Endodermal cell (in vitro differentiated cells): ENCODE data around the gene ME3. TPM values are rescaled to one million over a fixed set of nuclear protein-coding genes. Genes with fewer than 3 reads are reported as not detected.

Experiments
- DNase-seq: peaks from one replicate; pipeline ENCODE4 v3.0.0-alpha.2; 2017
- H3K27ac ChIP-seq: 2 replicates; pipeline ENCODE4 v1.5.1; 2013; ENCODE audit warnings: mild to moderate bottlenecking, low read depth, low read length, moderate library complexity
- H3K27me3 ChIP-seq: 2 replicates; pipeline ENCODE4 v1.6.1; 2013; ENCODE audit warnings: mild to moderate bottlenecking, low read length, moderate library complexity; ENCODE audit not compliant: insufficient read depth, control insufficient read depth, poor library complexity, severe bottlenecking
- H3K36me3 ChIP-seq: 2 replicates; pipeline ENCODE4 v1.7.0; 2013; ENCODE audit warnings: mild to moderate bottlenecking, low read length, moderate library complexity; ENCODE audit not compliant: control insufficient read depth, insufficient read depth
- H3K4me1 ChIP-seq: one replicate; pipeline ENCODE4 v1.7.0; 2013; ENCODE audit warnings: low read length; ENCODE audit not compliant: control insufficient read depth, insufficient read depth
- H3K4me3 ChIP-seq: 2 replicates; pipeline ENCODE4 v1.5.1; 2013; ENCODE audit warnings: mild to moderate bottlenecking, low read length, moderate library complexity
- H3K9ac ChIP-seq: 2 replicates; pipeline ENCODE4 v1.6.1; 2013; ENCODE audit warnings: mild to moderate bottlenecking, low read length, moderate library complexity; ENCODE audit not compliant: poor library complexity, severe bottlenecking; ENCODE audit errors: extremely low read depth
- H3K9me3 ChIP-seq: 2 replicates; pipeline ENCODE4 v1.6.1; 2013; ENCODE audit warnings: mild to moderate bottlenecking, low read length, moderate library complexity; ENCODE audit not compliant: control insufficient read depth
- H3K27ac Mint-ChIP-seq: 2 replicates; pipeline ENCODE4 v1.8.0; 2020; ENCODE audit warnings: mixed read lengths
- H3K27me3 Mint-ChIP-seq: 2 replicates; pipeline ENCODE4 v1.8.0; 2021; ENCODE audit warnings: mild to moderate bottlenecking, mixed read lengths; ENCODE audit not compliant: insufficient read depth
- H3K36me3 Mint-ChIP-seq: 2 replicates; pipeline ENCODE4 v1.8.0; 2020; ENCODE audit warnings: low read depth, mixed read lengths
- H3K4me1 Mint-ChIP-seq: 2 replicates; pipeline ENCODE4 v1.8.0; 2020; ENCODE audit warnings: mixed read lengths
- H3K4me3 Mint-ChIP-seq: 2 replicates; pipeline ENCODE4 v1.8.0; 2020; ENCODE audit warnings: mild to moderate bottlenecking, moderate library complexity, mixed read lengths
- H3K9me3 Mint-ChIP-seq: 2 replicates; pipeline ENCODE4 v1.8.0; 2020; ENCODE audit warnings: mild to moderate bottlenecking, mixed read lengths
- WGBS, 2 experiments: methylation state at CpG; one replicate each; pipeline versions ENCODE4 v1.1.5 to v1.1.7; 2013; ENCODE audit warnings: missing lambda C conversion rate in 2 of 2, mixed read lengths in 1 of 2; ENCODE audit not compliant: insufficient coverage in 1 of 2, insufficient read length in 1 of 2; 5-methylcytosine and 5-hydroxymethylcytosine counted together
- total RNA-seq, 2 donors: library from RNA; stranded (reverse); fragmentation: NEBNext Ultra II Directional in 1 of 2; extraction: Animal tissue kit (Norgen Biotek cat#: 25700) in 1 of 2; gene quantifications; 2 replicates in 1 of 2; 3 replicates in 1 of 2; pipeline ENCODE4 v1.2.1, GENCODE V29; 2021
- TF ChIP-seq, protein P1 (sequence below): fragments of 200-600 bp; sonication (generic); conservative IDR thresholded peaks from 2 replicates; pipeline ENCODE4 v1.5.0; 2021; ENCODE audit warnings: antibody characterized with exemption, mild to moderate bottlenecking

ME3 gene
- total RNA-seq, 2 donors from 2014 or later = 1.2 to 1.3 TPM

- TF ChIP-seq, protein P1, sequence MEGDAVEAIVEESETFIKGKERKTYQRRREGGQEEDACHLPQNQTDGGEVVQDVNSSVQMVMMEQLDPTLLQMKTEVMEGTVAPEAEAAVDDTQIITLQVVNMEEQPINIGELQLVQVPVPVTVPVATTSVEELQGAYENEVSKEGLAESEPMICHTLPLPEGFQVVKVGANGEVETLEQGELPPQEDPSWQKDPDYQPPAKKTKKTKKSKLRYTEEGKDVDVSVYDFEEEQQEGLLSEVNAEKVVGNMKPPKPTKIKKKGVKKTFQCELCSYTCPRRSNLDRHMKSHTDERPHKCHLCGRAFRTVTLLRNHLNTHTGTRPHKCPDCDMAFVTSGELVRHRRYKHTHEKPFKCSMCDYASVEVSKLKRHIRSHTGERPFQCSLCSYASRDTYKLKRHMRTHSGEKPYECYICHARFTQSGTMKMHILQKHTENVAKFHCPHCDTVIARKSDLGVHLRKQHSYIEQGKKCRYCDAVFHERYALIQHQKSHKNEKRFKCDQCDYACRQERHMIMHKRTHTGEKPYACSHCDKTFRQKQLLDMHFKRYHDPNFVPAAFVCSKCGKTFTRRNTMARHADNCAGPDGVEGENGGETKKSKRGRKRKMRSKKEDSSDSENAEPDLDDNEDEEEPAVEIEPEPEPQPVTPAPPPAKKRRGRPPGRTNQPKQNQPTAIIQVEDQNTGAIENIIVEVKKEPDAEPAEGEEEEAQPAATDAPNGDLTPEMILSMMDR = no peak
- WGBS, 2 experiments = 97 to 100% methylated on average over 2 of the region's 2 CpGs
- Histone ChIP-seq H3K9me3 (peaks cover 4% of the 10 kb centered on the region), H3K27me3 (peaks cover 28% of the 10 kb centered on the region), H3K9ac (no peak overlapping the region), H3K4me1 (peaks cover 7% of the 10 kb centered on the region), H3K36me3 (no peaks in the 10 kb centered on the region), H3K4me3 (no peak overlapping the region), H3K27ac (no peak overlapping the region)
- no peaks in the 10 kb centered on the region for H3K36me3 Mint-ChIP-seq
- H3K9me3 Mint-ChIP-seq = peaks cover under 1% of the 10 kb centered on the region
- no peak for DNase-seq
- peaks cover 16% of the 10 kb centered on the region for H3K27me3 Mint-ChIP-seq
- no peak overlapping the region for H3K4me3 Mint-ChIP-seq
- H3K27ac Mint-ChIP-seq = no peak overlapping the region
- peaks cover 39% of the 10 kb centered on the region for H3K4me1 Mint-ChIP-seq
These were observed 32.3 kb upstream of the ME3 start for GRCh38 chr11:86704710-86705109.

DNA sequence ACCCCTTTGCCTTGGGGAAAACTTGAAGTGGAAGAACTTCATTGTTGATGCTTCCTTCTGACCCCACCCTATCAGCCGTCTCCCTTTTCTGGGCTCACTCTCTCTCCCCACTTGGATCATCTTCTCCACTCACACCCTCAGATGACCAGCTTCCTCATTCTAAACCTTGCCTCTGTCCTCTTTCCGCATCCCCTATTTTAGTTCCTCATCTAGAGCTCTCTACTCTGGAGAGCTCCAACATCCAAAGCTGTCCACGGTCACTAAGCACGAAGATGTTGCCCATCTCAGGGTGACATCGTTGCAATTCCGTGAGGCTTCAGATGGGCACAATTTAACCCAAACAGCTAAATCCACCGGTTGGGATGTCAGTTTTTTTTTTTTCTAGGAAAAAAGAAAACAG lies 31.6 kb upstream of the ME3 start:
- H3K4me3 Mint-ChIP-seq = no peak overlapping the region
- TF ChIP-seq, protein P1 = no peak
- Histone ChIP-seq H3K27me3 (peaks cover 28% of the 10 kb centered on the region), H3K9ac (no peak overlapping the region), H3K4me1 (peaks cover 10% of the 10 kb centered on the region), H3K27ac (no peak overlapping the region), H3K4me3 (no peak overlapping the region), H3K36me3 (no peaks in the 10 kb centered on the region), H3K9me3 (no peaks in the 10 kb centered on the region)
- H3K36me3 Mint-ChIP-seq = no peaks in the 10 kb centered on the region
- H3K27ac Mint-ChIP-seq = no peak overlapping the region
- 77 to 96% methylated on average over 5 to 7 of the region's 7 CpGs for WGBS, 2 experiments
- peaks cover 16% of the 10 kb centered on the region for H3K27me3 Mint-ChIP-seq
- peaks cover 47% of the 10 kb centered on the region for H3K4me1 Mint-ChIP-seq
- no peak for DNase-seq
- H3K9me3 Mint-ChIP-seq = no peaks in the 10 kb centered on the region

GRCh38 chr11:86702220-86702983 lies 30.0 kb upstream of the ME3 start:
- Mint-ChIP-seq H3K4me1 (peaks cover 55% of the 10 kb centered on the region), H3K27ac (no peak overlapping the region)
- no peak overlapping the region for H3K27ac ChIP-seq

More at GRCh38 chr11:86702220-86702983, 30.0 kb upstream of the ME3 start:
- no peak overlapping the region for H3K9ac ChIP-seq
- no peak overlapping the region for H3K4me3 Mint-ChIP-seq
- no peaks in the 10 kb centered on the region for H3K36me3 Mint-ChIP-seq
- peaks cover 16% of the 10 kb centered on the region for H3K27me3 Mint-ChIP-seq
- TF ChIP-seq, protein P1 = no peak
- peaks cover 8% of the 10 kb centered on the region for H3K4me1 ChIP-seq
- 92% methylated on average over 4 of the region's 4 CpGs; no CpG with 5 or more reads in 1 of the 2 experiments for WGBS, 2 experiments
- no peak for DNase-seq
- no peaks in the 10 kb centered on the region for H3K36me3 ChIP-seq
- H3K9me3 ChIP-seq = no peaks in the 10 kb centered on the region
- H3K4me3 ChIP-seq = no peak overlapping the region
- peaks cover 28% of the 10 kb centered on the region for H3K27me3 ChIP-seq
- no peaks in the 10 kb centered on the region for H3K9me3 Mint-ChIP-seq
